CD4-positive, alpha-beta T cell treated with Interleukin-12 subunit alpha and Interleukin-12 subunit beta, for 1 hour (primary cell): ENCODE measurements around the gene R3HCC1L.

Experiments
- DNase-seq: peaks from one replicate; pipeline ENCODE4 v3.0.0-alpha.2; 2020

R3HCC1L gene

GRCh38 chr10:98292971-98293370, 158.5 kb downstream of the R3HCC1L start:
- no peak for DNase-seq

GRCh38 chr10:98293550-98294269, 159.3 kb downstream of the R3HCC1L start:
- no peak for DNase-seq

GRCh38 chr10:98294270-98294627, 159.8 kb downstream of the R3HCC1L start:
- no peak for DNase-seq
